Thoracic aorta (tissue), 2 donors: ENCODE data around the gene NAB2. TPM values are rescaled to one million over a fixed set of nuclear protein-coding genes. Genes with fewer than 3 reads are reported as not detected.
A peak's percentile ranks its signal among the peaks of the same experiment; 100 is the strongest.

ENCODE experiments used
- ATAC-seq: fragments of 150-250 bp; one replicate; pipeline ENCODE4 v1.8.0; 2017; ENCODE audit warnings: low read depth; ENCODE audit not compliant: insufficient number of reproducible peaks, low FRiP score
- DNase-seq: peaks from one replicate; pipeline ENCODE4 v3.0.0-alpha.2; 2020; ENCODE audit warnings: low spot score
- H3K27ac ChIP-seq, 2 donors: fragments of 200-600 bp; sonication (generic); 1 replicate in 1 of 2; 2 replicates in 1 of 2; pipeline ENCODE4 v1.5.1; 2016; ENCODE audit warnings: mild to moderate bottlenecking in 2 of 2, moderate library complexity in 2 of 2
- H3K27me3 ChIP-seq: fragments of 200-600 bp; sonication (generic); replicated peaks from 2 replicates; pipeline ENCODE4 v1.6.0; 2016; ENCODE audit warnings: mild to moderate bottlenecking; ENCODE audit not compliant: insufficient read depth
- H3K36me3 ChIP-seq: fragments of 200-600 bp; sonication (generic); one replicate; pipeline ENCODE4 v1.5.1; 2016
- H3K4me1 ChIP-seq, 2 donors: fragments of 200-600 bp; sonication (generic); 1 replicate in 1 of 2; 2 replicates in 1 of 2; pipeline versions ENCODE4 v1.5.1 to v1.6.0; 2016; ENCODE audit warnings: low read depth in 2 of 2, mild to moderate bottlenecking in 1 of 2; ENCODE audit not compliant: control insufficient read depth in 1 of 2
- H3K4me3 ChIP-seq: fragments of 200-600 bp; sonication (generic); 2 replicates; pipeline ENCODE4 v1.5.1; 2016; ENCODE audit warnings: mild to moderate bottlenecking
- H3K9me3 ChIP-seq: fragments of 200-600 bp; sonication (generic); 2 replicates; pipeline ENCODE4 v1.5.1; 2016
- CTCF ChIP-seq: fragments of 200-600 bp; sonication (generic); IDR thresholded peaks from one replicate; pipeline ENCODE4 v1.5.1; 2019; ENCODE audit warnings: antibody characterized with exemption
- total RNA-seq, 2 donors: library from RNA; depleted of rRNA; stranded (reverse); fragments of >200 nt; gene quantifications; one replicate each; pipeline versions ENCODE4 v1.1.0 to v1.2.3, GENCODE V29; 2016

Gene NAB2
- total RNA-seq, 2 donors from 2014 or later: 30.5 to 39.3 TPM

- Histone ChIP-seq H3K4me1 (peaks cover 74 to 88% of the 10 kb centered on the region in 2 donors), H3K27ac (peak overlapping the region; percentile 80 to 99), H3K4me3 (peak overlapping the region; percentile 94), H3K36me3 (peaks cover 8% of the 10 kb centered on the region), H3K27me3 (no peaks in the 10 kb centered on the region), H3K9me3 (no peaks in the 10 kb centered on the region)
- no peak for ATAC-seq
- no peak for TF ChIP-seq CTCF
- DNase-seq: no peak
Measured at GRCh38 chr12:57133916-57134315, 45.0 kb downstream of the NAB2 start.

GRCh38 chr12:57134949-57135348 is 46.0 kb downstream of the NAB2 start:
- Histone ChIP-seq H3K4me3 (peak overlapping the region; percentile 2), H3K27me3 (no peaks in the 10 kb centered on the region), H3K27ac (peak overlapping the region; percentile 80 to 99), H3K4me1 (peaks cover 75 to 98% of the 10 kb centered on the region in 2 donors), H3K9me3 (no peaks in the 10 kb centered on the region), H3K36me3 (peaks cover 18% of the 10 kb centered on the region)
- ATAC-seq (no peak), DNase-seq (no peak)
- TF ChIP-seq CTCF: no peak

- ATAC-seq: no peak
- Histone ChIP-seq H3K9me3 (no peaks in the 10 kb centered on the region), H3K4me3 (peak overlapping the region; percentile 47), H3K4me1 (peaks cover 80 to 98% of the 10 kb centered on the region in 2 donors), H3K27me3 (no peaks in the 10 kb centered on the region), H3K36me3 (peaks cover 26% of the 10 kb centered on the region), H3K27ac (peak overlapping the region; percentile 80 to 99)
- no peak for DNase-seq
- no peak for TF ChIP-seq CTCF
Measured at GRCh38 chr12:57135527-57136326, 46.8 kb downstream of the NAB2 start.

- Histone ChIP-seq H3K9me3 (no peaks in the 10 kb centered on the region), H3K4me1 (peaks cover 54 to 90% of the 10 kb centered on the region in 2 donors), H3K4me3 (no peak overlapping the region), H3K36me3 (peaks cover 55% of the 10 kb centered on the region), H3K27me3 (no peaks in the 10 kb centered on the region), H3K27ac (peak overlapping the region; percentile 40 to 99)
- ATAC-seq: no peak
- no peak for DNase-seq
- TF ChIP-seq CTCF: no peak
Measured at GRCh38 chr12:57138526-57139272, 49.8 kb downstream of the NAB2 start.
